K562 (cell line): ENCODE data around the gene PRRG1. TPM values are rescaled to one million over a fixed set of nuclear protein-coding genes. Genes with fewer than 3 reads are reported as not detected.
A peak's percentile ranks its signal among the peaks of the same experiment; 100 is the strongest.

Source experiments
- ATAC-seq: fragments of 200-7000 bp; cut with Tn5 transposase; 3 replicates; pipeline ENCODE4 v1.9.1; 2020; ENCODE audit warnings: moderate library complexity
- BruUV-seq: library from RNA; stranded (reverse); fragments of 400-500 nt; replicated peaks from 2 replicates; lab custom pipeline; 2021; lab: Mats Ljungman, UMichigan
- CTCF ChIA-PET: fragments of 300-600 bp; formaldehyde crosslinking; extraction: SDS; loops from one replicate; lab custom pipeline; 2021; ENCODE audit warnings: low intra/inter-chr PET ratio; lab: Yijun Ruan, JAX
- POLR2A ChIA-PET: fragments of 300-600, 350-650 bp; sonication (Branson Sonifier 250); formaldehyde crosslinking; extraction: SDS; loops from one replicate; lab custom pipeline; 2021; ENCODE audit warnings: antibody characterized with exemption, inconsistent platforms; lab: Yijun Ruan, JAX
- DNase-seq, 4 experiments: peaks; one replicate each; pipeline versions ENCODE4 v3.0.0 to v3.0.0-alpha.2; 2011 to 2018; ENCODE audit warnings: low spot score in 3 of 4, mixed read lengths in 3 of 4; ENCODE audit errors: extremely low read depth in 1 of 4
- FAIRE-seq: peaks from 2 replicates; lab custom pipeline; 2011; peaks lifted over from hg19 to GRCh38; lab: Jason Lieb, UNC
- H2AFZ ChIP-seq: 2 replicates; pipeline ENCODE4 v1.6.0; 2011; ENCODE audit warnings: low read depth, low read length, control low read depth, inconsistent platforms
- H3K27ac ChIP-seq: fragments of 200-600 bp; 3 replicates; pipeline ENCODE4 v1.8.0; 2011; ENCODE audit warnings: low read depth, mild to moderate bottlenecking, control low read depth, inconsistent platforms, low read length, moderate library complexity, mixed read lengths; ENCODE audit errors: extremely low read depth
- H3K27me3 ChIP-seq, 2 experiments: fragments of 300-600 bp in 1 of 2; 2 replicates in 1 of 2; 3 replicates in 1 of 2; pipeline versions ENCODE4 v1.6.0 to v1.8.0; 2011; ENCODE audit warnings: inconsistent platforms in 2 of 2, low read length in 2 of 2, mild to moderate bottlenecking in 1 of 2, mixed read lengths in 1 of 2, moderate library complexity in 1 of 2; ENCODE audit not compliant: control insufficient read depth in 2 of 2, insufficient read depth in 2 of 2
- H3K36me3 ChIP-seq: fragments of 300-600 bp; 3 replicates; pipeline ENCODE4 v1.8.0; 2011; ENCODE audit warnings: mild to moderate bottlenecking, low read length, inconsistent platforms; ENCODE audit not compliant: control insufficient read depth, insufficient read depth
- H3K4me1 ChIP-seq, 2 experiments: fragments of 200-600 bp in 1 of 2; replicated peaks in 1 of 2; 2 replicates in 1 of 2; 3 replicates in 1 of 2; pipeline versions ENCODE4 v1.5.1 to v1.8.0; 2011; ENCODE audit warnings: inconsistent platforms in 2 of 2, low read length in 2 of 2, mild to moderate bottlenecking in 1 of 2, mixed read lengths in 1 of 2, moderate library complexity in 1 of 2; ENCODE audit not compliant: control insufficient read depth in 2 of 2, insufficient read depth in 2 of 2
- H3K4me2 ChIP-seq: 2 replicates; pipeline ENCODE4 v1.6.1; 2011; ENCODE audit warnings: low read length, control low read depth, inconsistent platforms, mixed read lengths; ENCODE audit not compliant: insufficient read depth
- H3K4me3 ChIP-seq: fragments of 200-600 bp; sonication (generic), shearing (Covaris generic); 2 replicates; pipeline ENCODE4 v1.5.1; 2016; ENCODE audit warnings: control low read depth, inconsistent platforms
- H3K79me2 ChIP-seq: fragments of 200-600 bp; 3 replicates; pipeline ENCODE4 v1.8.0; 2011; ENCODE audit warnings: low read length, inconsistent platforms; ENCODE audit not compliant: control insufficient read depth, insufficient read depth
- H3K9ac ChIP-seq, 2 experiments: 2 replicates each; pipeline versions ENCODE4 v1.6.0 to v1.6.1; 2011; ENCODE audit warnings: low read depth in 2 of 2, low read length in 2 of 2, control low read depth in 1 of 2, inconsistent platforms in 1 of 2, mild to moderate bottlenecking in 1 of 2, mixed read lengths in 1 of 2; ENCODE audit not compliant: insufficient read depth in 1 of 2
- H3K9me1 ChIP-seq: one replicate; pipeline ENCODE4 v1.6.0; 2011; ENCODE audit warnings: inconsistent platforms, mild to moderate bottlenecking, low read length, moderate library complexity; ENCODE audit not compliant: control insufficient read depth, insufficient read depth
- H3K9me3 ChIP-seq: replicated peaks from 2 replicates; pipeline ENCODE4 v1.5.1; 2011; ENCODE audit warnings: low read depth, low read length, inconsistent platforms; ENCODE audit not compliant: control insufficient read depth, insufficient read depth
- H4K20me1 ChIP-seq: replicated peaks from 2 replicates; pipeline ENCODE4 v1.6.1; 2011; ENCODE audit warnings: low read length, inconsistent platforms, mixed read lengths; ENCODE audit not compliant: control insufficient read depth, insufficient read depth
- ARID2 ChIP-seq: fragments of 450-650 bp; IDR thresholded peaks from 2 replicates; pipeline ENCODE4 v1.6.1; 2017; ENCODE audit warnings: antibody characterized with exemption, mild to moderate bottlenecking
- CEBPB ChIP-seq: fragments of 450-650 bp; IDR thresholded peaks from 2 replicates; pipeline ENCODE4 v1.6.1; 2016; ENCODE audit warnings: missing genetic modification characterization, missing compliant biosample characterization
- CEBPG ChIP-seq, 3 experiments: fragments of 200-800 bp in 1 of 3; sonication (Bioruptor generic) in 1 of 3; sonication (generic) in 1 of 3; formaldehyde crosslinking in 1 of 3; IDR thresholded peaks in 2 of 3; conservative IDR thresholded peaks in 1 of 3; 2 replicates each; pipeline versions ENCODE4 v1.6.1 to v1.8.0; 2016 to 2022; ENCODE audit warnings: missing compliant biosample characterization in 2 of 3, missing genetic modification characterization in 2 of 3, mild to moderate bottlenecking in 1 of 3, missing genetic modification reagents in 1 of 3
- EP400 ChIP-seq: fragments of 450-650 bp; IDR thresholded peaks from 2 replicates; pipeline ENCODE4 v1.6.1; 2017; ENCODE audit warnings: antibody characterized with exemption, mild to moderate bottlenecking, moderate library complexity
- SMAD1 ChIP-seq: fragments of 150-350 bp; IDR thresholded peaks from 2 replicates; pipeline ENCODE4 v1.6.1; 2014; ENCODE audit warnings: low read length, low read depth; ENCODE audit not compliant: partially characterized antibody
- ZNF75A ChIP-seq: fragments of 450-650 bp; formaldehyde crosslinking; IDR thresholded peaks from 2 replicates; pipeline ENCODE4 v1.4.0; 2020; ENCODE audit warnings: mild to moderate bottlenecking
- WGBS: fragments of 100-300 bp; shearing (Covaris generic); methylation state at CpG from one replicate; pipeline ENCODE4 v1.1.6; 2016; ENCODE audit warnings: low coverage, mixed read lengths; ENCODE audit not compliant: insufficient coverage; ENCODE audit errors: missing lambda C conversion rate; 5-methylcytosine and 5-hydroxymethylcytosine counted together
- in situ Hi-C: fragments of 300-500 bp; cut with MboI; formaldehyde crosslinking; loops from 4 replicates; pipeline ENCODE4 v1.15.0; 2018; ENCODE audit warnings: inconsistent platforms, mixed read lengths
- intact Hi-C: fragments of 100-400 bp; cut with micrococcal nuclease; formaldehyde crosslinking; loops from 2 replicates; pipeline ENCODE4 v1.14.2; 2022
- polyA plus RNA-seq, 8 experiments: library from polyadenylated mRNA; depleted of rRNA in 4 of 8; stranded (reverse) in 5 of 8; unstranded in 3 of 8; fragments of >200 nt; fragmentation: Nextera tagmentation in 2 of 8; fragmentation: Illumina TruSeq in 1 of 8; extraction: Ambion mirVana in 2 of 8; extraction: Trizol in 1 of 8; gene quantifications; 2 replicates each; pipeline versions ENCODE4 v1.2.1 to v1.2.3, GENCODE V29; 2011 to 2014; ENCODE audit warnings: inconsistent platforms in 1 of 8, missing spikeins in 1 of 8
- total RNA-seq, 7 experiments: library from RNA; depleted of rRNA in 6 of 7; stranded (reverse); fragments of >200 nt in 6 of 7; fragmentation: Illumina TruSeq in 2 of 7; extraction: Trizol in 2 of 7; gene quantifications; 2 replicates each; pipeline versions ENCODE4 v1.2.1 to v1.2.3, GENCODE V29; 2011 to 2021; ENCODE audit warnings: low replicate concordance in 1 of 7

PRRG1 gene
- total and polyA plus RNA-seq, 9 of the 15 experiments (the other 6 are each of a cell fraction or from before 2014, with no cell fraction given), result 1.7 to 11.8 (median 4.2) TPM

GRCh38 chrX:37347420-37347819 lies 1.7 kb upstream of the PRRG1 start:
- in situ Hi-C loops, result no loop called here
- TF ChIP-seq CEBPB (peak; percentile 77), ZNF75A (CRISPR knock-in tag) (no peak), EP400 (no peak), CEBPG (CRISPR knock-in tag; IDR thresholded peaks at IDR 0.05) (no peak), CEBPG (tag; conservative IDR thresholded peaks at IDR 0.05 in 1 of 2, IDR thresholded peaks at IDR 0.05 in 1 of 2) (peak in 1 of 2 experiments; percentile 20; a peak in 1 of 4 replicates), SMAD1 (no peak), ARID2 (no peak)
- FAIRE-seq (no peak), DNase-seq (no peak), ATAC-seq (no peak)
- H3K36me3 ChIP-seq, result no peaks in the 10 kb centered on the region
- H4K20me1 ChIP-seq, result no peaks in the 10 kb centered on the region
- no peak overlapping the region for H3K9ac ChIP-seq
- H3K27me3 ChIP-seq, result no peaks in the 10 kb centered on the region; a peak in 1 of 5 replicates
- peaks cover 0 to 8% of the 10 kb centered on the region in 2 experiments; a peak in 3 of 5 replicates for H3K4me1 ChIP-seq
- BruUV-seq, result no TSS peak
- WGBS, result 0% methylated on average over 1 of the region's 1 CpG
- no peaks in the 10 kb centered on the region for H3K9me1 ChIP-seq
- intact Hi-C loops, result no loop called here
- POLR2A ChIA-PET, result no interaction called here
- no peak overlapping the region for H3K4me2 ChIP-seq
- no peak overlapping the region for H3K4me3 ChIP-seq
- no peaks in the 10 kb centered on the region for H3K9me3 ChIP-seq
- no peak overlapping the region for H2AFZ ChIP-seq
- CTCF ChIA-PET, result no interaction called here
- H3K27ac ChIP-seq, result no peak overlapping the region
- peaks cover 25% of the 10 kb centered on the region for H3K79me2 ChIP-seq
